ENCODE results near the gene VAV3. TPM values are rescaled to one million over a fixed set of nuclear protein-coding genes. Genes with fewer than 3 reads are reported as not detected.

VAV3 gene
- total and polyA plus RNA-seq, 2 donors (not counting 1 experiment from before 2014, with no cell fraction given) = not detected

DNA sequence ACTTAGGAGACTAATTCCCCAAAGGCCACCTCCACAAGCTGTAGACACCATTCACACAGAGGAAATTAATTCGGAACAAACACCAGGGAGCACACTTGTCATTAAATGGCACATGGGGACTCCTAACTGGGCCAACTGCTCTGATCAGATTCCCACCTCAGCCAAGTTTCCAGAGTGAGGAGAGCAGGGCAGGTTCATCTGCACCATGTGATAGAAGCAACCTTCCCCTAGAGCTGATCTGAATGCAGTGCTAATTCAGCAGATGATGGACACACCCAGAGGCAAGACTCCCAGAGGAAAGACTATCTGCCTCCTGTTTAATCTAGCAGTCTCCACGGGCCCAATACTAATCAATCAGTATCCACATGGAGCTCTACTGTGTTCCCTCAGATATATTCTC lies 147.0 kb downstream of the VAV3 start:
- Histone ChIP-seq H3K4me3 (replicated peaks in 1 of 4; ENCODE audit: control extremely low read depth in 1 of 4, insufficient read depth in 1 of 4, low read depth in 3 of 4, low read length in 4 of 4) (no peak overlapping the region), H3K36me3 (ENCODE audit: control insufficient read depth, insufficient read depth, low read length) (no peaks in the 10 kb centered on the region), H3K4me2 (ENCODE audit: extremely low read depth, insufficient read depth, low read length) (no peak overlapping the region), H3K9me3 (ENCODE audit: control insufficient read depth, insufficient read depth, low read depth, low read length) (no peaks in the 10 kb centered on the region), H2AFZ (ENCODE audit: low read length) (no peak overlapping the region), H3K4me1 (ENCODE audit: control insufficient read depth, extremely low read depth, insufficient read depth, low read length) (no peaks in the 10 kb centered on the region), H4K20me1 (ENCODE audit: control insufficient read depth, extremely low read depth, insufficient read depth, low read length) (no peaks in the 10 kb centered on the region), H3K9ac (ENCODE audit: insufficient read depth, low read length) (no peak overlapping the region), H3K27ac (ENCODE audit: insufficient read depth, low read length) (no peak overlapping the region), H3K27me3 (ENCODE audit: control insufficient read depth, insufficient read depth, low read length) (no peaks in the 10 kb centered on the region), H3K79me2 (ENCODE audit: control insufficient read depth, insufficient read depth, low read length) (no peaks in the 10 kb centered on the region)
- TF ChIP-seq EZH2 (IDR thresholded peaks at IDR 0.05; ENCODE audit: low read length, missing control alignments) = no peak
- TF ChIP-seq, protein P1, sequence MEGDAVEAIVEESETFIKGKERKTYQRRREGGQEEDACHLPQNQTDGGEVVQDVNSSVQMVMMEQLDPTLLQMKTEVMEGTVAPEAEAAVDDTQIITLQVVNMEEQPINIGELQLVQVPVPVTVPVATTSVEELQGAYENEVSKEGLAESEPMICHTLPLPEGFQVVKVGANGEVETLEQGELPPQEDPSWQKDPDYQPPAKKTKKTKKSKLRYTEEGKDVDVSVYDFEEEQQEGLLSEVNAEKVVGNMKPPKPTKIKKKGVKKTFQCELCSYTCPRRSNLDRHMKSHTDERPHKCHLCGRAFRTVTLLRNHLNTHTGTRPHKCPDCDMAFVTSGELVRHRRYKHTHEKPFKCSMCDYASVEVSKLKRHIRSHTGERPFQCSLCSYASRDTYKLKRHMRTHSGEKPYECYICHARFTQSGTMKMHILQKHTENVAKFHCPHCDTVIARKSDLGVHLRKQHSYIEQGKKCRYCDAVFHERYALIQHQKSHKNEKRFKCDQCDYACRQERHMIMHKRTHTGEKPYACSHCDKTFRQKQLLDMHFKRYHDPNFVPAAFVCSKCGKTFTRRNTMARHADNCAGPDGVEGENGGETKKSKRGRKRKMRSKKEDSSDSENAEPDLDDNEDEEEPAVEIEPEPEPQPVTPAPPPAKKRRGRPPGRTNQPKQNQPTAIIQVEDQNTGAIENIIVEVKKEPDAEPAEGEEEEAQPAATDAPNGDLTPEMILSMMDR (conservative IDR thresholded peaks at IDR 0.05 in 1 of 2, IDR thresholded peaks at IDR 0.05 in 1 of 2; ENCODE audit: low read depth in 1 of 2, low read length in 2 of 2) = no peak
- no peak for DNase-seq (ENCODE audit: low read depth in 2 of 2)

GRCh38 chr1:107817206-107817605 lies 147.8 kb downstream of the VAV3 start:
- Histone ChIP-seq H3K79me2 (ENCODE audit: control insufficient read depth, insufficient read depth, low read length) (no peaks in the 10 kb centered on the region), H3K4me1 (ENCODE audit: control insufficient read depth, extremely low read depth, insufficient read depth, low read length) (no peaks in the 10 kb centered on the region), H3K27me3 (ENCODE audit: control insufficient read depth, insufficient read depth, low read length) (no peaks in the 10 kb centered on the region), H3K4me2 (ENCODE audit: extremely low read depth, insufficient read depth, low read length) (no peak overlapping the region), H4K20me1 (ENCODE audit: control insufficient read depth, extremely low read depth, insufficient read depth, low read length) (no peaks in the 10 kb centered on the region), H3K9ac (ENCODE audit: insufficient read depth, low read length) (no peak overlapping the region), H3K4me3 (replicated peaks in 1 of 4; ENCODE audit: control extremely low read depth in 1 of 4, insufficient read depth in 1 of 4, low read depth in 3 of 4, low read length in 4 of 4) (no peak overlapping the region), H3K9me3 (ENCODE audit: control insufficient read depth, insufficient read depth, low read depth, low read length) (no peaks in the 10 kb centered on the region), H2AFZ (ENCODE audit: low read length) (no peak overlapping the region), H3K36me3 (ENCODE audit: control insufficient read depth, insufficient read depth, low read length) (no peaks in the 10 kb centered on the region), H3K27ac (ENCODE audit: insufficient read depth, low read length) (no peak overlapping the region)
- no peak for TF ChIP-seq EZH2 (IDR thresholded peaks at IDR 0.05; ENCODE audit: low read length, missing control alignments)
- TF ChIP-seq, protein P1 (conservative IDR thresholded peaks at IDR 0.05 in 1 of 2, IDR thresholded peaks at IDR 0.05 in 1 of 2; ENCODE audit: low read depth in 1 of 2, low read length in 2 of 2) = no peak
- no peak for DNase-seq (ENCODE audit: low read depth in 2 of 2)

- H3K9ac ChIP-seq (ENCODE audit: insufficient read depth, low read length) = no peak overlapping the region
- no peak overlapping the region for H2AFZ ChIP-seq (ENCODE audit: low read length)
- DNase-seq (ENCODE audit: low read depth in 2 of 2) = no peak
- peaks cover 2% of the 10 kb centered on the region for H3K27me3 ChIP-seq (ENCODE audit: control insufficient read depth, insufficient read depth, low read length)
- TF ChIP-seq EZH2 (IDR thresholded peaks at IDR 0.05; ENCODE audit: low read length, missing control alignments) = no peak
- TF ChIP-seq, protein P1 (conservative IDR thresholded peaks at IDR 0.05 in 1 of 2, IDR thresholded peaks at IDR 0.05 in 1 of 2; ENCODE audit: low read depth in 1 of 2, low read length in 2 of 2) = no peak
- no peak overlapping the region for H3K27ac ChIP-seq (ENCODE audit: insufficient read depth, low read length)
- no peak overlapping the region for H3K4me2 ChIP-seq (ENCODE audit: extremely low read depth, insufficient read depth, low read length)
- no peaks in the 10 kb centered on the region for H3K4me1 ChIP-seq (ENCODE audit: control insufficient read depth, extremely low read depth, insufficient read depth, low read length)
- H3K4me3 ChIP-seq (replicated peaks in 1 of 4; ENCODE audit: control extremely low read depth in 1 of 4, insufficient read depth in 1 of 4, low read depth in 3 of 4, low read length in 4 of 4) = no peak overlapping the region
- no peaks in the 10 kb centered on the region for H4K20me1 ChIP-seq (ENCODE audit: control insufficient read depth, extremely low read depth, insufficient read depth, low read length)
- H3K79me2 ChIP-seq (ENCODE audit: control insufficient read depth, insufficient read depth, low read length) = no peaks in the 10 kb centered on the region
- H3K9me3 ChIP-seq (ENCODE audit: control insufficient read depth, insufficient read depth, low read depth, low read length) = no peaks in the 10 kb centered on the region
- H3K36me3 ChIP-seq (ENCODE audit: control insufficient read depth, insufficient read depth, low read length) = no peaks in the 10 kb centered on the region
Measured at GRCh38 chr1:107810291-107810951, 154.6 kb downstream of the VAV3 start.

All from fibroblast of lung (primary cell).